K562 (cell line): ENCODE data around the gene REC8. TPM values are rescaled to one million over a fixed set of nuclear protein-coding genes. Genes with fewer than 3 reads are reported as not detected.

Experiments
- ATAC-seq: fragments of 200-7000 bp; cut with Tn5 transposase; 3 replicates; pipeline ENCODE4 v1.9.1; 2020; ENCODE audit warnings: moderate library complexity
- BruUV-seq: library from RNA; stranded (reverse); fragments of 400-500 nt; replicated peaks from 2 replicates; lab custom pipeline; 2021; lab: Mats Ljungman, UMichigan
- CTCF ChIA-PET: fragments of 300-600 bp; formaldehyde crosslinking; extraction: SDS; loops from one replicate; lab custom pipeline; 2021; ENCODE audit warnings: low intra/inter-chr PET ratio; lab: Yijun Ruan, JAX
- POLR2A ChIA-PET: fragments of 300-600, 350-650 bp; sonication (Branson Sonifier 250); formaldehyde crosslinking; extraction: SDS; loops from one replicate; lab custom pipeline; 2021; ENCODE audit warnings: antibody characterized with exemption, inconsistent platforms; lab: Yijun Ruan, JAX
- DNase-seq, 4 experiments: peaks; one replicate each; pipeline versions ENCODE4 v3.0.0 to v3.0.0-alpha.2; 2011 to 2018; ENCODE audit warnings: low spot score in 3 of 4, mixed read lengths in 3 of 4; ENCODE audit errors: extremely low read depth in 1 of 4
- FAIRE-seq: peaks from 2 replicates; lab custom pipeline; 2011; peaks lifted over from hg19 to GRCh38; lab: Jason Lieb, UNC
- H2AFZ ChIP-seq: 2 replicates; pipeline ENCODE4 v1.6.0; 2011; ENCODE audit warnings: low read depth, low read length, control low read depth, inconsistent platforms
- H3K27ac ChIP-seq: fragments of 200-600 bp; 3 replicates; pipeline ENCODE4 v1.8.0; 2011; ENCODE audit warnings: low read depth, mild to moderate bottlenecking, control low read depth, inconsistent platforms, low read length, moderate library complexity, mixed read lengths; ENCODE audit errors: extremely low read depth
- H3K27me3 ChIP-seq, 2 experiments: fragments of 300-600 bp in 1 of 2; 2 replicates in 1 of 2; 3 replicates in 1 of 2; pipeline versions ENCODE4 v1.6.0 to v1.8.0; 2011; ENCODE audit warnings: inconsistent platforms in 2 of 2, low read length in 2 of 2, mild to moderate bottlenecking in 1 of 2, mixed read lengths in 1 of 2, moderate library complexity in 1 of 2; ENCODE audit not compliant: control insufficient read depth in 2 of 2, insufficient read depth in 2 of 2
- H3K36me3 ChIP-seq: fragments of 300-600 bp; 3 replicates; pipeline ENCODE4 v1.8.0; 2011; ENCODE audit warnings: mild to moderate bottlenecking, low read length, inconsistent platforms; ENCODE audit not compliant: control insufficient read depth, insufficient read depth
- H3K4me1 ChIP-seq, 2 experiments: fragments of 200-600 bp in 1 of 2; replicated peaks in 1 of 2; 2 replicates in 1 of 2; 3 replicates in 1 of 2; pipeline versions ENCODE4 v1.5.1 to v1.8.0; 2011; ENCODE audit warnings: inconsistent platforms in 2 of 2, low read length in 2 of 2, mild to moderate bottlenecking in 1 of 2, mixed read lengths in 1 of 2, moderate library complexity in 1 of 2; ENCODE audit not compliant: control insufficient read depth in 2 of 2, insufficient read depth in 2 of 2
- H3K4me2 ChIP-seq: 2 replicates; pipeline ENCODE4 v1.6.1; 2011; ENCODE audit warnings: low read length, control low read depth, inconsistent platforms, mixed read lengths; ENCODE audit not compliant: insufficient read depth
- H3K4me3 ChIP-seq: fragments of 200-600 bp; sonication (generic), shearing (Covaris generic); 2 replicates; pipeline ENCODE4 v1.5.1; 2016; ENCODE audit warnings: control low read depth, inconsistent platforms
- H3K79me2 ChIP-seq: fragments of 200-600 bp; 3 replicates; pipeline ENCODE4 v1.8.0; 2011; ENCODE audit warnings: low read length, inconsistent platforms; ENCODE audit not compliant: control insufficient read depth, insufficient read depth
- H3K9ac ChIP-seq, 2 experiments: 2 replicates each; pipeline versions ENCODE4 v1.6.0 to v1.6.1; 2011; ENCODE audit warnings: low read depth in 2 of 2, low read length in 2 of 2, control low read depth in 1 of 2, inconsistent platforms in 1 of 2, mild to moderate bottlenecking in 1 of 2, mixed read lengths in 1 of 2; ENCODE audit not compliant: insufficient read depth in 1 of 2
- H3K9me1 ChIP-seq: one replicate; pipeline ENCODE4 v1.6.0; 2011; ENCODE audit warnings: inconsistent platforms, mild to moderate bottlenecking, low read length, moderate library complexity; ENCODE audit not compliant: control insufficient read depth, insufficient read depth
- H3K9me3 ChIP-seq: replicated peaks from 2 replicates; pipeline ENCODE4 v1.5.1; 2011; ENCODE audit warnings: low read depth, low read length, inconsistent platforms; ENCODE audit not compliant: control insufficient read depth, insufficient read depth
- H4K20me1 ChIP-seq: replicated peaks from 2 replicates; pipeline ENCODE4 v1.6.1; 2011; ENCODE audit warnings: low read length, inconsistent platforms, mixed read lengths; ENCODE audit not compliant: control insufficient read depth, insufficient read depth
- BMI1 ChIP-seq: fragments of 150-350 bp; IDR thresholded peaks from 2 replicates; pipeline ENCODE4 v1.6.1; 2014; ENCODE audit warnings: low read length
- ESRRB ChIP-seq: fragments of 250-450 bp; sonication (Bioruptor Pico); IDR thresholded peaks from 2 replicates; pipeline ENCODE4 v1.5.0; 2020; ENCODE audit warnings: mild to moderate bottlenecking, moderate library complexity, borderline replicate concordance
- GMEB1 ChIP-seq: fragments of 250-450 bp; sonication (Bioruptor Pico); IDR thresholded peaks from 2 replicates; pipeline ENCODE4 v1.4.0; 2020; ENCODE audit warnings: mild to moderate bottlenecking
- MIER1 ChIP-seq: fragments of 450-650 bp; IDR thresholded peaks from 2 replicates; pipeline ENCODE4 v1.6.1; 2016; ENCODE audit warnings: antibody characterized with exemption, mild to moderate bottlenecking, low read depth
- MTA3 ChIP-seq: fragments of 450-650 bp; formaldehyde crosslinking; IDR thresholded peaks from 2 replicates; pipeline ENCODE4 v1.6.1; 2017; ENCODE audit warnings: mild to moderate bottlenecking, borderline replicate concordance
- NR2C1 ChIP-seq, 2 experiments: fragments of 450-650 bp; IDR thresholded peaks; 2 replicates each; pipeline ENCODE4 v1.6.1; 2017; ENCODE audit warnings: mild to moderate bottlenecking in 2 of 2, antibody characterized with exemption in 1 of 2, inconsistent platforms in 1 of 2, missing compliant biosample characterization in 1 of 2, missing genetic modification characterization in 1 of 2
- RBM15 ChIP-seq: fragments of 200-400 bp; formaldehyde crosslinking; IDR thresholded peaks from 2 replicates; pipeline ENCODE4 v1.6.1; 2018; ENCODE audit warnings: mild to moderate bottlenecking, low read length, moderate library complexity; ENCODE audit not compliant: insufficient read depth
- SLC30A9 ChIP-seq: fragments of 250-450 bp; sonication (Bioruptor Pico); IDR thresholded peaks from 2 replicates; pipeline ENCODE4 v1.8.0; 2022; ENCODE audit warnings: mild to moderate bottlenecking, moderate library complexity
- STAT5B ChIP-seq: fragments of 250-450 bp; sonication (Bioruptor Pico); IDR thresholded peaks from 2 replicates; pipeline ENCODE4 v1.8.0; 2021; ENCODE audit warnings: mild to moderate bottlenecking, inconsistent platforms
- THRAP3 ChIP-seq: fragments of 450-650 bp; IDR thresholded peaks from 2 replicates; pipeline ENCODE4 v1.6.1; 2016; ENCODE audit warnings: mild to moderate bottlenecking, inconsistent platforms, borderline replicate concordance
- ZC3H4 ChIP-seq: sonication (generic); formaldehyde crosslinking; IDR thresholded peaks from 2 replicates; pipeline ENCODE4 v1.9.0; 2021; ENCODE audit warnings: missing genetic modification reagents, borderline replicate concordance
- ZNF408 ChIP-seq: fragments of 250-450 bp; sonication (Bioruptor Pico); IDR thresholded peaks from 2 replicates; pipeline ENCODE4 v1.4.0; 2020; ENCODE audit warnings: low read depth, mild to moderate bottlenecking, moderate library complexity
- WGBS: fragments of 100-300 bp; shearing (Covaris generic); methylation state at CpG from one replicate; pipeline ENCODE4 v1.1.6; 2016; ENCODE audit warnings: low coverage, mixed read lengths; ENCODE audit not compliant: insufficient coverage; ENCODE audit errors: missing lambda C conversion rate; 5-methylcytosine and 5-hydroxymethylcytosine counted together
- in situ Hi-C: fragments of 300-500 bp; cut with MboI; formaldehyde crosslinking; loops from 4 replicates; pipeline ENCODE4 v1.15.0; 2018; ENCODE audit warnings: inconsistent platforms, mixed read lengths
- intact Hi-C: fragments of 100-400 bp; cut with micrococcal nuclease; formaldehyde crosslinking; loops from 2 replicates; pipeline ENCODE4 v1.14.2; 2022
- polyA plus RNA-seq, 8 experiments: library from polyadenylated mRNA; depleted of rRNA in 4 of 8; stranded (reverse) in 5 of 8; unstranded in 3 of 8; fragments of >200 nt; fragmentation: Nextera tagmentation in 2 of 8; fragmentation: Illumina TruSeq in 1 of 8; extraction: Ambion mirVana in 2 of 8; extraction: Trizol in 1 of 8; gene quantifications; 2 replicates each; pipeline versions ENCODE4 v1.2.1 to v1.2.3, GENCODE V29; 2011 to 2014; ENCODE audit warnings: inconsistent platforms in 1 of 8, missing spikeins in 1 of 8
- total RNA-seq, 7 experiments: library from RNA; depleted of rRNA in 6 of 7; stranded (reverse); fragments of >200 nt in 6 of 7; fragmentation: Illumina TruSeq in 2 of 7; extraction: Trizol in 2 of 7; gene quantifications; 2 replicates each; pipeline versions ENCODE4 v1.2.1 to v1.2.3, GENCODE V29; 2011 to 2021; ENCODE audit warnings: low replicate concordance in 1 of 7

The REC8 gene
- total and polyA plus RNA-seq, 9 of the 15 experiments (the other 6 are each of a cell fraction or from before 2014, with no cell fraction given) = 0.11 to 2.5 (median 0.85) TPM

GRCh38 chr14:24132061-24132685, 39.7 kb upstream of the REC8 start:
- no peak for FAIRE-seq
- no peak overlapping the region for H3K27ac ChIP-seq
- no peaks in the 10 kb centered on the region for H4K20me1 ChIP-seq
- H2AFZ ChIP-seq = no peak overlapping the region
- H3K4me1 ChIP-seq = peaks cover 7 to 29% of the 10 kb centered on the region in 2 experiments; a peak in 4 of 5 replicates
- no peaks in the 10 kb centered on the region for H3K27me3 ChIP-seq
- H3K4me3 ChIP-seq = no peak overlapping the region
- BruUV-seq = no TSS peak
- ATAC-seq = no peak
- H3K36me3 ChIP-seq = no peaks in the 10 kb centered on the region
- TF ChIP-seq ESRRB (CRISPR knock-in tag) = no peak
- intact Hi-C loops (no loop called here), in situ Hi-C loops (no loop called here)
- H3K9ac ChIP-seq = peak overlapping the region in 1 of 2 experiments; percentile 76; a peak in 1 of 4 replicates
- POLR2A ChIA-PET = interaction anchor here (0.6 to 0.7 kb wide), 3 partner anchors 29 to 193 kb away, joined by 3 to 4 read pairs (median 4); no protein-coding TSS in a partner anchor
- H3K79me2 ChIP-seq = peaks cover 4% of the 10 kb centered on the region; the same call in 2 of the 3 replicates
- DNase-seq = no peak
- H3K9me3 ChIP-seq = no peaks in the 10 kb centered on the region
- no peaks in the 10 kb centered on the region for H3K9me1 ChIP-seq
- CTCF ChIA-PET = no interaction called here
- H3K4me2 ChIP-seq = no peak overlapping the region
- 79% methylated on average over 13 of the region's 24 CpGs for WGBS

GRCh38 chr14:24132976-24133375, 38.9 kb upstream of the REC8 start:
- no peak overlapping the region for H2AFZ ChIP-seq
- no peak overlapping the region for H3K4me2 ChIP-seq
- H3K4me3 ChIP-seq = no peak overlapping the region
- CTCF ChIA-PET = no interaction called here
- FAIRE-seq (no peak), ATAC-seq (no peak), DNase-seq (no peak)
- H3K36me3 ChIP-seq = peaks cover 8% of the 10 kb centered on the region
- H3K27ac ChIP-seq = no peak overlapping the region
- peaks cover 7 to 29% of the 10 kb centered on the region in 2 experiments; a peak in 4 of 5 replicates for H3K4me1 ChIP-seq
- no peak overlapping the region for H3K9ac ChIP-seq
- H3K79me2 ChIP-seq = peaks cover 4% of the 10 kb centered on the region; the same call in 2 of the 3 replicates
- POLR2A ChIA-PET = interaction anchor here (0.6 to 0.7 kb wide), 4 partner anchors 29 to 1111 kb away, joined by 3 to 4 read pairs (median 4); no protein-coding TSS in a partner anchor
- H3K9me3 ChIP-seq = no peaks in the 10 kb centered on the region
- intact Hi-C loops (no loop called here), in situ Hi-C loops (no loop called here)
- H3K9me1 ChIP-seq = no peaks in the 10 kb centered on the region
- no peaks in the 10 kb centered on the region for H3K27me3 ChIP-seq
- no peaks in the 10 kb centered on the region for H4K20me1 ChIP-seq
- no TSS peak for BruUV-seq
- WGBS = 100% methylated on average over 2 of the region's 2 CpGs
- TF ChIP-seq NR2C1 (IDR thresholded peaks at IDR 0.05) (no peak), NR2C1 (tag; IDR thresholded peaks at IDR 0.05) (no peak), RBM15 (no peak), THRAP3 (no peak), ZNF408 (CRISPR knock-in tag) (no peak), SLC30A9 (CRISPR knock-in tag) (no peak), MIER1 (no peak), BMI1 (no peak), ZC3H4 (CRISPR knock-in tag) (no peak), GMEB1 (CRISPR knock-in tag) (no peak), STAT5B (CRISPR knock-in tag) (no peak), MTA3 (no peak)
